K562 (cell line): ENCODE results near the gene IL15RA. TPM values are rescaled to one million over a fixed set of nuclear protein-coding genes. Genes with fewer than 3 reads are reported as not detected.
A peak's percentile ranks its signal among the peaks of the same experiment; 100 is the strongest.

ENCODE experiments used
- ARID1B ChIP-seq: fragments of 450-650 bp; IDR thresholded peaks from 2 replicates; pipeline ENCODE4 v1.6.1; 2016; ENCODE audit warnings: antibody characterized with exemption, mild to moderate bottlenecking, inconsistent platforms
- ARNT ChIP-seq, 2 experiments: fragments of 450-650 bp; IDR thresholded peaks; 2 replicates each; pipeline ENCODE4 v1.6.1; 2016; ENCODE audit warnings: mild to moderate bottlenecking in 1 of 2
- ATF2 ChIP-seq: sonication (generic); formaldehyde crosslinking; IDR thresholded peaks from 2 replicates; pipeline ENCODE4 v1.8.1; 2022; ENCODE audit warnings: missing genetic modification reagents
- ATF7 ChIP-seq: fragments of 450-650 bp; IDR thresholded peaks from 2 replicates; pipeline ENCODE4 v1.7.1; 2014; ENCODE audit warnings: mild to moderate bottlenecking, moderate library complexity
- CREM ChIP-seq: IDR thresholded peaks from 2 replicates; pipeline ENCODE4 v1.6.1; 2014; ENCODE audit warnings: antibody characterized with exemption, low read depth
- DPF2 ChIP-seq: fragments of 450-650 bp; IDR thresholded peaks from 2 replicates; pipeline ENCODE4 v1.6.1; 2016
- GATA2 ChIP-seq: sonication (generic); formaldehyde crosslinking; IDR thresholded peaks from 2 replicates; pipeline ENCODE4 v1.4.0; 2020; ENCODE audit warnings: mild to moderate bottlenecking, missing genetic modification reagents
- GTF3C2 ChIP-seq: IDR thresholded peaks from 3 replicates; pipeline ENCODE4 v1.6.1; 2011; ENCODE audit warnings: borderline replicate concordance, mild to moderate bottlenecking, moderate library complexity; ENCODE audit not compliant: insufficient read length; ENCODE audit errors: extremely low read depth
- HDAC1 ChIP-seq, 2 experiments: fragments of 450-650 bp; IDR thresholded peaks; 2 replicates each; pipeline ENCODE4 v1.6.1; 2016 to 2017; ENCODE audit warnings: inconsistent platforms in 1 of 2, mild to moderate bottlenecking in 1 of 2, moderate library complexity in 1 of 2
- HNRNPLL ChIP-seq: fragments of 200-400 bp; formaldehyde crosslinking; IDR thresholded peaks from 2 replicates; pipeline ENCODE4 v1.6.1; 2017; ENCODE audit warnings: low read length, low read depth, mild to moderate bottlenecking; ENCODE audit not compliant: poor library complexity, severe bottlenecking
- JUND ChIP-seq, 2 experiments: IDR thresholded peaks; 2 replicates in 1 of 2; 3 replicates in 1 of 2; pipeline ENCODE4 v1.6.1; 2011; ENCODE audit warnings: borderline replicate concordance in 2 of 2, low read depth in 2 of 2, low read length in 2 of 2, improper control_type of control experiment in 1 of 2, missing biosample characterization in 1 of 2, missing genetic modification characterization in 1 of 2, missing genetic modification reagents in 1 of 2
- KLF10 ChIP-seq: fragments of 250-450 bp; sonication (Bioruptor Pico); IDR thresholded peaks from 2 replicates; pipeline ENCODE4 v1.6.1; 2021; ENCODE audit warnings: matching md5 sums
- L3MBTL2 ChIP-seq: fragments of 450-650 bp; IDR thresholded peaks from 2 replicates; pipeline ENCODE4 v1.6.1; 2016; ENCODE audit warnings: mild to moderate bottlenecking, moderate library complexity
- MCM5 ChIP-seq: fragments of 450-650 bp; IDR thresholded peaks from 2 replicates; pipeline ENCODE4 v1.6.1; 2016; ENCODE audit warnings: low read depth
- MLLT1 ChIP-seq, 2 experiments: fragments of 450-650 bp; IDR thresholded peaks; 2 replicates each; pipeline ENCODE4 v1.6.1; 2016
- NR2C1 ChIP-seq, 2 experiments: fragments of 450-650 bp; IDR thresholded peaks; 2 replicates each; pipeline ENCODE4 v1.6.1; 2017; ENCODE audit warnings: mild to moderate bottlenecking in 2 of 2, antibody characterized with exemption in 1 of 2, inconsistent platforms in 1 of 2, missing compliant biosample characterization in 1 of 2, missing genetic modification characterization in 1 of 2
- TEAD4 ChIP-seq, 2 experiments: sonication (generic) in 1 of 2; formaldehyde crosslinking in 1 of 2; IDR thresholded peaks; 2 replicates each; pipeline versions ENCODE4 v1.6.1 to v1.8.0; 2012 to 2022; ENCODE audit warnings: borderline replicate concordance in 1 of 2, inconsistent platforms in 1 of 2, low read length in 1 of 2, mild to moderate bottlenecking in 1 of 2, missing genetic modification reagents in 1 of 2
- ZC3H11A ChIP-seq: IDR thresholded peaks from 2 replicates; pipeline ENCODE4 v1.6.1; 2012; ENCODE audit warnings: low read depth, low read length, improper control_type of control experiment
- ZFX ChIP-seq: sonication (generic); formaldehyde crosslinking; IDR thresholded peaks from 2 replicates; pipeline ENCODE4 v1.8.0; 2022; ENCODE audit warnings: mild to moderate bottlenecking, missing genetic modification reagents, moderate library complexity
- ZNF174 ChIP-seq: fragments of 250-450 bp; sonication (Bioruptor Pico); IDR thresholded peaks from 2 replicates; pipeline ENCODE4 v1.4.0; 2020; ENCODE audit warnings: mild to moderate bottlenecking
- ZNF639 ChIP-seq, 2 experiments: fragments of 200-800 bp in 1 of 2; sonication (Bioruptor generic) in 1 of 2; sonication (generic) in 1 of 2; formaldehyde crosslinking in 1 of 2; IDR thresholded peaks in 1 of 2; conservative IDR thresholded peaks in 1 of 2; 2 replicates each; pipeline versions ENCODE4 v1.5.0 to v1.6.1; 2016 to 2020; ENCODE audit warnings: missing compliant biosample characterization in 1 of 2, missing genetic modification characterization in 1 of 2, missing genetic modification reagents in 1 of 2
- polyA plus RNA-seq, 8 experiments: library from polyadenylated mRNA; depleted of rRNA in 4 of 8; stranded (reverse) in 5 of 8; unstranded in 3 of 8; fragments of >200 nt; fragmentation: Nextera tagmentation in 2 of 8; fragmentation: Illumina TruSeq in 1 of 8; extraction: Ambion mirVana in 2 of 8; extraction: Trizol in 1 of 8; gene quantifications; 2 replicates each; pipeline versions ENCODE4 v1.2.1 to v1.2.3, GENCODE V29; 2011 to 2014; ENCODE audit warnings: inconsistent platforms in 1 of 8, missing spikeins in 1 of 8
- total RNA-seq, 7 experiments: library from RNA; depleted of rRNA in 6 of 7; stranded (reverse); fragments of >200 nt in 6 of 7; fragmentation: Illumina TruSeq in 2 of 7; extraction: Trizol in 2 of 7; gene quantifications; 2 replicates each; pipeline versions ENCODE4 v1.2.1 to v1.2.3, GENCODE V29; 2011 to 2021; ENCODE audit warnings: low replicate concordance in 1 of 7

IL15RA gene
- total and polyA plus RNA-seq, 9 of the 15 experiments (the other 6 are each of a cell fraction or from before 2014, with no cell fraction given) = 1.2 to 11.7 (median 8.0) TPM

- TF ChIP-seq MLLT1 (IDR thresholded peaks at IDR 0.05) = peak; percentile 26 to 82; a peak in 1 of 4 replicates
- peak; percentile 75 for TF ChIP-seq TEAD4 (IDR thresholded peaks at IDR 0.05; ENCODE audit: low read length)
- TF ChIP-seq TEAD4 (CRISPR knock-in tag; IDR thresholded peaks at IDR 0.05; ENCODE audit: borderline replicate concordance) = no peak
- peak; percentile 83 for TF ChIP-seq JUND (IDR thresholded peaks at IDR 0.05; ENCODE audit: borderline replicate concordance, low read depth, low read length)
- peak; percentile 71; the same call in 1 of the 3 replicates for TF ChIP-seq JUND (tag; IDR thresholded peaks at IDR 0.05; ENCODE audit: borderline replicate concordance, low read depth, low read length)
- peak; percentile 41 to 62; a peak in 1 of 4 replicates for TF ChIP-seq ARNT (IDR thresholded peaks at IDR 0.05)
- peak; percentile 81 for TF ChIP-seq CREM
- TF ChIP-seq HNRNPLL = peak; percentile 71
- TF ChIP-seq ZNF174 = no peak
- peak; percentile 90 for TF ChIP-seq ARID1B
- no peak for TF ChIP-seq KLF10 (CRISPR knock-in tag)
- no peak for TF ChIP-seq MCM5
- TF ChIP-seq L3MBTL2 = 0 out of 2 replicates have a peak, but pooled peaks have one; percentile 31
- TF ChIP-seq ZNF639 (CRISPR knock-in tag; conservative IDR thresholded peaks at IDR 0.05 in 1 of 2, IDR thresholded peaks at IDR 0.05 in 1 of 2) = no peak
- peak in 1 of 2 experiments; percentile 72; a peak in 2 of 4 replicates for TF ChIP-seq HDAC1 (IDR thresholded peaks at IDR 0.05)
- TF ChIP-seq DPF2 = peak; percentile 86
- 0 out of 2 replicates have a peak, but pooled peaks have one; percentile 33 for TF ChIP-seq NR2C1 (IDR thresholded peaks at IDR 0.05)
- no peak for TF ChIP-seq NR2C1 (tag; IDR thresholded peaks at IDR 0.05)
- TF ChIP-seq ATF2 = no peak
- no peak for TF ChIP-seq GTF3C2
- TF ChIP-seq ZFX (CRISPR knock-in tag) = no peak
- TF ChIP-seq ATF7 = peak; percentile 56; the same call in 1 of the 2 replicates
- no peak for TF ChIP-seq ZC3H11A
- no peak; the same call in 1 of the 2 replicates for TF ChIP-seq GATA2
Measured at GRCh38 chr10:5940807-5941218, 36.5 kb downstream of the IL15RA start (continued).
